ENCODE data around the gene PRDM11.

The PRDM11 gene

GRCh38 chr11:45141631-45142030 is 4.8 kb upstream of the PRDM11 start:
- DNase-seq (ENCODE audit: low spot score): no peak
- TF ChIP-seq, protein P1, sequence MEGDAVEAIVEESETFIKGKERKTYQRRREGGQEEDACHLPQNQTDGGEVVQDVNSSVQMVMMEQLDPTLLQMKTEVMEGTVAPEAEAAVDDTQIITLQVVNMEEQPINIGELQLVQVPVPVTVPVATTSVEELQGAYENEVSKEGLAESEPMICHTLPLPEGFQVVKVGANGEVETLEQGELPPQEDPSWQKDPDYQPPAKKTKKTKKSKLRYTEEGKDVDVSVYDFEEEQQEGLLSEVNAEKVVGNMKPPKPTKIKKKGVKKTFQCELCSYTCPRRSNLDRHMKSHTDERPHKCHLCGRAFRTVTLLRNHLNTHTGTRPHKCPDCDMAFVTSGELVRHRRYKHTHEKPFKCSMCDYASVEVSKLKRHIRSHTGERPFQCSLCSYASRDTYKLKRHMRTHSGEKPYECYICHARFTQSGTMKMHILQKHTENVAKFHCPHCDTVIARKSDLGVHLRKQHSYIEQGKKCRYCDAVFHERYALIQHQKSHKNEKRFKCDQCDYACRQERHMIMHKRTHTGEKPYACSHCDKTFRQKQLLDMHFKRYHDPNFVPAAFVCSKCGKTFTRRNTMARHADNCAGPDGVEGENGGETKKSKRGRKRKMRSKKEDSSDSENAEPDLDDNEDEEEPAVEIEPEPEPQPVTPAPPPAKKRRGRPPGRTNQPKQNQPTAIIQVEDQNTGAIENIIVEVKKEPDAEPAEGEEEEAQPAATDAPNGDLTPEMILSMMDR (IDR thresholded peaks at IDR 0.05; ENCODE audit: borderline replicate concordance, control extremely low read depth, extremely low read depth, insufficient read depth, missing control alignments): no peak
- in situ Hi-C loops (cut with MboI; ENCODE audit: low sequenced_read_pairs, unreplicated experiment): no loop called here

GRCh38 chr11:45142241-45143055 is 4.0 kb upstream of the PRDM11 start:
- DNase-seq (ENCODE audit: low spot score): no peak
- TF ChIP-seq, protein P1 (IDR thresholded peaks at IDR 0.05; ENCODE audit: borderline replicate concordance, control extremely low read depth, extremely low read depth, insufficient read depth, missing control alignments): no peak
- in situ Hi-C loops (cut with MboI; ENCODE audit: low sequenced_read_pairs, unreplicated experiment): no loop called here

DNA sequence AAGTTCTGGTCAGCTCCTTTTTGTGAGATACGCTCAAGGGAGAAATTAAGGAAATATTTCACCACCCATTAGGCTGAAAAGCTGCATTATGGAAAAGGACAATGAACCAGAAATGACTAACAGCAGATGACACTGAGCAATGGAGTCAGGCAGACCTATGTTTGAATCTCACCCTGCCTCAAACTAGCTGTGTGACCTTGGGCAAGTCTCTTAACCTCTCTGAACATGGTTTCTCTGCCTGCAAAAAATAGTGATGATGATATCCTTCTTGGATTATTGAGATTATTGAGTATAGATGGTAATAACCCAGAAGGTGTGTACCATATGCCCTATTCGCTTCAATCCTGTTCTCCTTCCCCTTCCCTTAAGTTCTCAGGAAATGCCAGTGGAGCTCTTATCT is 2.9 kb upstream of the PRDM11 start:
- in situ Hi-C loops (cut with MboI; ENCODE audit: low sequenced_read_pairs, unreplicated experiment): no loop called here
- TF ChIP-seq, protein P1 (IDR thresholded peaks at IDR 0.05; ENCODE audit: borderline replicate concordance, control extremely low read depth, extremely low read depth, insufficient read depth, missing control alignments): no peak
- no peak for DNase-seq (ENCODE audit: low spot score)

DNA sequence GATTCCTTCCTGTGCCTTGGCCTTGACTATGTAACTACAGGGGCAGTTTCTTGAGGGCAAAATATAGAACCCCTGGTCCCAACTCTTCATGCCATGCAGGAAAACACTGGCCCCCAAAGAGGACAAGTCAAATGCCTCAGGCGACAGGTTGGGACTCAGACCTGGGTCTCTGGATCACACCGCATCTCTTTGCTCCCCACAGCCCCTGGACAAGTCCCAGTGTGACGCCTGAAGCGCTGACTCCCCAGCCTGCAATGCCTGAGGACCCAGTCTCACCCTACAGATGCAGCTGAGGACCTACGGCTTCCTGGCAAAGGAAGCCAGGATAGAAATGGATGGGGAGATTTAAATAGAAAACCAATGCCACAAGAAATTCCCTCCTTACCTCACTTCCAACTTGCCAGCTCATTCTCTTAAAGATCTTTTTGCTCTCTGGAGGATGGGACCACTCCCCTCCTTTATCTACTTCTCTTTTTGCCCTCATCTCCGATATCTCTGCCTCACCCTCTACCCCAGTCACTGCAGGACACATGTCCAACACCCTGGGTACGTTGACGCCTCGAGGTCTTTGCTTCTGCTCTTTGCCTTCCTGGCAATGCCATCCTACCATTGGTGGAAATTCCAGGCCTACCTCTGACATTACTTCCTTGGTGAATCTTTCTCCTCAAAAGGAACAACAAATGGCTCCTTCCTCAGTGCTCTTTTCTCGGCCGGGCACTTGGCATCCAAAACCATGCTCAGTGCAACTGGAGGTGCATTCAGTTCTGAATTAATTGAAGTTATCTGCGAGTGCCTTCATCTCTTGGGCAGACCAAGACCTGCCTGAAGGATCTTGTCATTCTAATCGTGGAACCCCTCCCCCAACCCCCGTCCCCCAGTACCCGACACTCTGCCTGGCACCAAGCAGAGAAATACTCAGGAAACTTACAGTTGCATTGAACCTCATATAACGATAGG is 2.0 kb upstream of the PRDM11 start:
- in situ Hi-C loops (cut with MboI; ENCODE audit: low sequenced_read_pairs, unreplicated experiment): no loop called here
- TF ChIP-seq, protein P1 (IDR thresholded peaks at IDR 0.05; ENCODE audit: borderline replicate concordance, control extremely low read depth, extremely low read depth, insufficient read depth, missing control alignments): no peak
- no peak for DNase-seq (ENCODE audit: low spot score)

DNA sequence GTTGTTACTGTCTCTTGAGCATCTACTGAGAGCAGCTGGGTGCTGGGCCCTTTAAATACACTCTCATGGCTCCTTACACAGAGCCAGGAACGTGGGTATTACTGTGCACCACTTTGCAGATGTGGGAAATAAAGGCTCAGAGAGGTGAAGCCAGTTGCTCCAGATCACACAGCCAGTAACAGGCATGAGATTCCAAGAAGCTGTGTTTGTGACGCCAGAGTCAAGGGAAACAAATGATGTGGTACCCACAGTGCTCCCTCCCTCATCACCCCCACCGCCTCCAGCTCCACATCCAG is 1.4 kb upstream of the PRDM11 start:
- TF ChIP-seq, protein P1 (IDR thresholded peaks at IDR 0.05; ENCODE audit: borderline replicate concordance, control extremely low read depth, extremely low read depth, insufficient read depth, missing control alignments): no peak
- no peak for DNase-seq (ENCODE audit: low spot score)
- in situ Hi-C loops (cut with MboI; ENCODE audit: low sequenced_read_pairs, unreplicated experiment): no loop called here

- DNase-seq (ENCODE audit: low spot score): peak; percentile 26
- TF ChIP-seq, protein P1 (IDR thresholded peaks at IDR 0.05; ENCODE audit: borderline replicate concordance, control extremely low read depth, extremely low read depth, insufficient read depth, missing control alignments): no peak
- in situ Hi-C loops (cut with MboI; ENCODE audit: low sequenced_read_pairs, unreplicated experiment): no loop called here
Observed at GRCh38 chr11:45145379-45146071, 914 bp upstream of the PRDM11 start.
